ENCODE data around the gene C10orf95.

C10orf95 gene

GRCh38 chr10:102400598-102401341 is 50.6 kb downstream of the C10orf95 start:
- FAIRE-seq = no peak

- no peak for FAIRE-seq
Measured at GRCh38 chr10:102400076-102400475, 51.3 kb downstream of the C10orf95 start.
